ENCODE results near the gene CFAP74.

Gene CFAP74

DNA sequence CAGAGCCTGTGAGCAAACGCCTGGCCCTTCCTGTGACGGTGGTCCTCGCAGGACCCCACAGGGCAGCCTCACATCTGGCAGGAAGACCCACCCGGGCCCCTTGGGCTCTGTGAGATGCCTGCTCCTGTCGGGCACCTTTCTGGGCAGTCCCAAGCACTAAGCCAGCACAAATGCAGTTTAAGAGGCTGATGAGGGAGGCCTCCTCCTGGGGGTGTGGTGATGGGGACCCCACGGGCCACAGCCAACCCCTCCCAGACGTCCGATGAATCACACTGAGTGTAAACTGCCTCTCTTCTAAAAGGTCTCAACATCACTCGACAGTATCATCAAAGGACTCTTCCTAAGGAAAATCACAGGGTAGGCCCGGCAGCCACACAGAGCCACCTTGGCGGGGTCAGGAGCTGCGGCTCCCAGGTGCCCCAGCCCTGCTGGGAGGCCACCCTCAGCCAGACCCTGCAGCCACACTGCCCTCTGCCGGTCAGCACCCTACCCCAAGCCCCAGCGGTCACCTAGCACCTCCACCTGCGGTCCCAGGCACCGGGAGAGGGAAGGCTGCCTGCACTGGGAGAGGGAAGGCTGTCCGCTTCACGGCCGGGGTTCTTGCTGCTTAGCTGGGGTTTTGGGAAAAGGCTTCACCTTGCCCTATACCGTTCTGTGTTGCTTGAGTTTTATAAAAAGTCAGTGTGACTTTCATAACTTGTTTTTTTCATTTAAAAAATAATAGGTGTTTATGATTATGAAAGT, 42.8 kb upstream of the CFAP74 start:
- Histone ChIP-seq H3K4me1 (ENCODE audit: insufficient read depth, low read length) (peaks cover 6% of the 10 kb centered on the region), H3K27ac (ENCODE audit: low read depth, low read length) (no peak overlapping the region), H3K4me3 (ENCODE audit: low read depth in 1 of 2, low read length in 2 of 2) (no peak overlapping the region), H3K9me3 (ENCODE audit: low read length) (no peaks in the 10 kb centered on the region), H3K9ac (ENCODE audit: low read length) (no peak overlapping the region), H3K27me3 (ENCODE audit: control insufficient read depth in 1 of 2, insufficient read depth in 2 of 2, low read length in 2 of 2) (peaks cover 6 to 60% of the 10 kb centered on the region in 2 donors), H3K36me3 (ENCODE audit: insufficient read depth, low read length) (no peaks in the 10 kb centered on the region)

DNA sequence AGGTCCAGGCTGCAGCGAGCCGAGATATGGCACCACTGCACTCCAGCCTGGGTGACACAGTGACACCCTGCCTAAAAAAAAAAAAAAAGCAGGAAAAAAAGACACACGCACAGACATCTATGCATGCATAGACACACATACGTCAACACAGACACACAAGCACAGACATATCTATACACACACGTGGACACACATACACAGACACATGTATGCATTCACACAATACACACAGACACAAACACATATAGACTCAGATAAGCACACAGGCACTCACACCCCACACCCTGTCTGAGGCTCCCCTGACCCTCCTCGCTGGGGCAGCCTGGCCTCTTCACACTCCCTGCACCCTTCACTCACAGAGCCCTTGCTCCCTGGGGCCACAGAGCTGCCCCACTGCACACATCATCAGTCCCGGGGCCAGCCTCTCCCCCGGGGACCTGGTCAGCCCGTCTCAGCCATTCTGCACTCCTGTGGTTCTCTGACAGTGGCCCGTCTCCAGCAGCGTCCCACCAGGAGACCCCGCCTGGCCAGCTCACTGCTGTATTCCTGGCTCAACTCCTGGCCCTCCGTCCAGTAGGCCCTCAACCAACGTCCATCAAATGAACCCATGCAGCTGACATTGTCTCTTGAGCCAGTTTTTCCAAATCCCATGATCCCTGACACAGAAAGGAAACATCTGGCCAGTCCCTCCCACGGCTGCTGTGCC, 42.0 kb upstream of the CFAP74 start:
- Histone ChIP-seq H3K9me3 (ENCODE audit: low read length) (no peaks in the 10 kb centered on the region), H3K27me3 (ENCODE audit: control insufficient read depth in 1 of 2, insufficient read depth in 2 of 2, low read length in 2 of 2) (peaks cover 6 to 54% of the 10 kb centered on the region in 2 donors), H3K27ac (ENCODE audit: low read depth, low read length) (no peak overlapping the region), H3K4me3 (ENCODE audit: low read depth in 1 of 2, low read length in 2 of 2) (no peak overlapping the region), H3K4me1 (ENCODE audit: insufficient read depth, low read length) (peaks cover 6% of the 10 kb centered on the region), H3K36me3 (ENCODE audit: insufficient read depth, low read length) (no peaks in the 10 kb centered on the region), H3K9ac (ENCODE audit: low read length) (no peak overlapping the region)

DNA sequence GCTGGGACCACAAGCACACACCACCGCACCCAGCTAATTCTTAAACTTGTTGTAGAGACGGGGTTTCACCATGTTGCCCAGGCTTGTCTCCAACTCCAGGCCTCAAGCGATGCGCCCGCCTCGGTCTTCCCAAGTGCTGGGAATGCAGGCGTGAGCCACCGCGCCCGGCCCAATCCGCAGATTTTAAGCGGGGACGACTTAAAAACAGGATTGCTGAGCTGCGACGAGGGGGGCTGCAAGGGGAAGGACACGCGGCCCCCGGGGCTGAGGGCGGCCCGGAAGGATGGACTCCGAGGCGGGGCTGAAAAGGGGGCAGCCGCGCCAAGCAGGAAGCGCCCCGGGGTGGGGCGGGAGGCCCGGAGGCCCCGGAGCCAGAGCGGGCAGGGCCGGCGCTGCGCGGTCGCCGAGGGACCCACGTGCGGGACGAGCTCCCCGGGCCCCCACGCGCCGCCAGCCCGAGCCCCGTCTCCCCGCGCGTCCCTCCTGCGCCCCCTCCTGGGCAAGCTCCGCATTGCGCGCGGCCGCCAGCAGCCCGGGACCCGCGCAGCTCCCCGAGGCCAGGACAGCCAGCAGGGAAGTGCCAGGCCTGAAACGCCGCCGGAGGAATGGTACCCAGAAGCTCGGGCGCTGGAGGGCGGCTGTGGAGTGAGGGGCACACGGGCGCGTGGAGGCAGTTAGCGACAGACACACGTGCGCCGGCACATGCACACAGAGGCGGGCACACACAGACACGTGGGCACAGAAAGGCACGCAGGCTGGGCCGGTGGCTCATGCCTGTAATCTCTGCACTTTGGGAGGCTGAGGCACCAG, 41.1 kb upstream of the CFAP74 start:
- Histone ChIP-seq H3K27ac (ENCODE audit: low read depth, low read length) (no peak overlapping the region), H3K9ac (ENCODE audit: low read length) (no peak overlapping the region), H3K36me3 (ENCODE audit: insufficient read depth, low read length) (no peaks in the 10 kb centered on the region)

DNA sequence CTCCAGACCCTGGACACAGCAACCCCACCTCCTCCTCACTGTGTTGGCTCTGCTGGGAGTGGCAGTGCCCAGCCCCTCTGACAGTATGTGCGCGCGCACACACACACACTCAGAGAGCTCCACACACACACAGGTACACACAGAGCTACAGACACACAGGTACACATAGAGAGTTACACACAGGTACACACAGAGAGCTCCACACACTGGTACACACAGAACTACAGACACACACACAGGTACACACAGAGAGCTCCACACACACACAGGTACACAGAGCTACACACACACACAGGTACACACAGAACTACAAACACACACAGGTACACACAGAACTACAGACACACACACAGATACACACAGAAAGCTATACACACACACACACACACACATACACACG, 40.3 kb upstream of the CFAP74 start:
- Histone ChIP-seq H3K27me3 (ENCODE audit: control insufficient read depth in 1 of 2, insufficient read depth in 2 of 2, low read length in 2 of 2) (peaks cover 0 to 38% of the 10 kb centered on the region in 2 donors), H3K27ac (ENCODE audit: low read depth, low read length) (no peak overlapping the region), H3K4me1 (ENCODE audit: insufficient read depth, low read length) (peaks cover 6% of the 10 kb centered on the region), H3K9me3 (ENCODE audit: low read length) (no peaks in the 10 kb centered on the region), H3K9ac (ENCODE audit: low read length) (no peak overlapping the region), H3K36me3 (ENCODE audit: insufficient read depth, low read length) (no peaks in the 10 kb centered on the region), H3K4me3 (ENCODE audit: low read depth in 1 of 2, low read length in 2 of 2) (no peak overlapping the region)

More for the DNA sequence above, 41.1 kb upstream of the CFAP74 start:
- peaks cover 6% of the 10 kb centered on the region for H3K4me1 ChIP-seq (ENCODE audit: insufficient read depth, low read length)
- H3K27me3 ChIP-seq (ENCODE audit: control insufficient read depth in 1 of 2, insufficient read depth in 2 of 2, low read length in 2 of 2) = peaks cover 6 to 46% of the 10 kb centered on the region in 2 donors
- peak overlapping the region in 1 of 2 donors; percentile 50 for H3K4me3 ChIP-seq (ENCODE audit: low read depth in 1 of 2, low read length in 2 of 2)
- H3K9me3 ChIP-seq (ENCODE audit: low read length) = no peaks in the 10 kb centered on the region

DNA sequence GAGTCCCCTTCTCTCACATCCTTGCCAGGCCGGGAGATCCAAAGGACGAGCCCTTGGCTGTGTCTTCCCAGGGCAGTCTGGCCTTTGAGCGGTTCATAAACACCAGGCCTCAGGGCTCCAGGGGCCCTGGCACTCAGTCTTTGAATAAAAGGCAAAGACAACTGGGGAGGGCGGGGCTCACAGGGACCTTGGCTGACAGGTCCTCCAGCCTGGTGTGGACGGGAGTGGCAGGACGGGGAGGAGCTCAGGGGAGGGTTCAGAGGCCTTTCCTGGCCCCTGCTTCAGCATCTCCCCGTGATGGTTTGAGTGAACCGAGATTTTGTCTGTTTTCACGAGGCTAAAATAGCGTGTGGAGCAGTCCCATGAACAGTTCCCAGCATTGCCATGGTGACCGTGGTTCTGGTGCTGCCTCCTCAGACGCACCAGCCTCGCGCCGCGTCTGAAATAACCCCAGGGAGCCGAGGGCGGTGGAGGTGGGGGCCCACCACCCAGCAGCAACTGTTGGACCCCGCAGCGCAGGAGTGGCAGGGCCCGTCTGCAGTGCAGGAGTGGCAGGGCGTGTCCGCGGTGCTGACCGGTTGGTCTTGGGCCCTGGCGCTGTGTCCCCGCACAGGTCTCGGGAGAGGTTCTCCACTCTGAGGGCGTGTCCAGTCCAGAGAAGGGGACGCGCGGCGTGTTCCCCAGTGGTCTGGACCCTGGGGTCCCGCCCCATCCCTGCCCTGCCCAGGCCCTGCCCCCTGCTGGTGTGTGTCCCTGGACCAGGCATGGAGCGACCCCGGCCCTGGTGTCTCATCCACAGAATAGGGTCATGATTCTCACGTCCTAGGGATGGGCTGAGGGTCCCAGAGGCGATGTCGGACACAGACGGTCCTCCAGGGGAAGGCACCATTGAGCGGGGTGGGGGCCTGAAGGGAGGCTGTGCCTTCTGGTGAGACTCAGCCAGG, 39.5 kb upstream of the CFAP74 start:
- Histone ChIP-seq H3K36me3 (ENCODE audit: insufficient read depth, low read length) (no peaks in the 10 kb centered on the region), H3K4me1 (ENCODE audit: insufficient read depth, low read length) (peaks cover 6% of the 10 kb centered on the region), H3K4me3 (ENCODE audit: low read depth in 1 of 2, low read length in 2 of 2) (no peak overlapping the region), H3K9ac (ENCODE audit: low read length) (no peak overlapping the region), H3K27ac (ENCODE audit: low read depth, low read length) (no peak overlapping the region), H3K27me3 (ENCODE audit: control insufficient read depth in 1 of 2, insufficient read depth in 2 of 2, low read length in 2 of 2) (peaks cover 0 to 33% of the 10 kb centered on the region in 2 donors), H3K9me3 (ENCODE audit: low read length) (peaks cover 2% of the 10 kb centered on the region)

DNA sequence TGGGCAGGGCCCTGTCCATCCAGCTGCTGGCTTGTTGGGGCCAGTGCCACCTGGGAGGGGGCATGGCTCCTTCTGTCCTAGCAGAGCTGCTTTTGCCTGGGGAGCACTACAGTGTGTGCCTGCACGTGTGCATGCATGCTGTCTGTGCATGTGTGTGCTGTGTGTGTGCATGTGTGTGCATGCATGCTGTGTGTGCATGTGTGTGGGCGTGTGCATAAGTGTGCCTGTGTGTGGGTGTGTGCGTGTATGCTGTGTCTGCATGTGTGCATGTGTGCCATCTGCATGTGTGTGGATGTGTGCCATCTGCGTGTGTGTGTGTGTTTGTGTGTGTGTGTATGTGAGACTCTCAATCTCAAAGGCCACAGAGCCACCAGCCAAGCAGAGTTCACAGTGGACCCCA, 38.3 kb upstream of the CFAP74 start:
- peaks cover 6% of the 10 kb centered on the region for H3K4me1 ChIP-seq (ENCODE audit: insufficient read depth, low read length)
- no peak overlapping the region for H3K4me3 ChIP-seq (ENCODE audit: low read depth in 1 of 2, low read length in 2 of 2)
- H3K27me3 ChIP-seq (ENCODE audit: control insufficient read depth in 1 of 2, insufficient read depth in 2 of 2, low read length in 2 of 2) = peaks cover 0 to 22% of the 10 kb centered on the region in 2 donors
- H3K27ac ChIP-seq (ENCODE audit: low read depth, low read length) = no peak overlapping the region
- no peaks in the 10 kb centered on the region for H3K36me3 ChIP-seq (ENCODE audit: insufficient read depth, low read length)
- no peak overlapping the region for H3K9ac ChIP-seq (ENCODE audit: low read length)
- H3K9me3 ChIP-seq (ENCODE audit: low read length) = peaks cover 3% of the 10 kb centered on the region

DNA sequence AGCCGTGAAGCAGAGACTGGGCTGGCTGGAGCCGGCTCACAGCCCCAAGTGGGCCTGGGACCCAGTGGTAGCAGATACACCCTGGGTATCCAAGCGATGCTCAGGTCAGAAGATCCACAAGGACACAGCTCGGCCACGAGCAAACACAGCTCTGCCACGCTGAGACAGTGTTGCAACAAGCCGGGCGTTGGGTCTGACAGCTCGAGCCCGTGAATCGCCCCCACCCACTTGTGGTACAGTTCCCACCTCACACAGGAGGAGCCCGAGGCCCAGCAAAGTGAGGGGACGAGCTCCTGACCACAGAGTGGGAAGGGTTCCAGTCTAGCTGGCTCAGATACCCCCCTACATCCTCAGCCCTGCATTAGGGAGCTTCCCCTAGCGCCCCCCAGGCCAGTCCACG, 37.7 kb upstream of the CFAP74 start:
- Histone ChIP-seq H3K9me3 (ENCODE audit: low read length) (peaks cover 3% of the 10 kb centered on the region), H3K36me3 (ENCODE audit: insufficient read depth, low read length) (no peaks in the 10 kb centered on the region), H3K27ac (ENCODE audit: low read depth, low read length) (no peak overlapping the region), H3K4me1 (ENCODE audit: insufficient read depth, low read length) (peaks cover 6% of the 10 kb centered on the region), H3K4me3 (ENCODE audit: low read depth in 1 of 2, low read length in 2 of 2) (no peak overlapping the region), H3K27me3 (ENCODE audit: control insufficient read depth in 1 of 2, insufficient read depth in 2 of 2, low read length in 2 of 2) (peaks cover 0 to 16% of the 10 kb centered on the region in 2 donors), H3K9ac (ENCODE audit: low read length) (no peak overlapping the region)

DNA sequence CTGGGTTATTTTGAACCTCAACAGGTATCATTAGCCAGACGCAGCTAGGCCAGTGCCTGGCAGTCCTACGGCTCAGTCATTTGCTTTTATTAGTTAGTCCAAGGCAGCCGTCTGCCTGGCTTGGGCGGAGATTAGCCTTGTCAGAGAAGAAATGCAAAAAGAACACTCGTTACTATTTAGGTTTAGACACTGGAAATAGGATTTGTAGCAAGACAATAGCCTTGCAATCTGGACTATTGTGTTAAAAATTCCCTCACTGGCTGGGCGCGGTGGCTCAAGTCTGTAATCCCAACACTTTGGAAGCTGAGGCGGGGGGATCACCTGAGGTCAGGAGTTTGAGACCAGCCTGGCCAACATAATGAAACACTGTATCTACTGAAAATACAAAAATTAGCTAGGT, 35.7 kb upstream of the CFAP74 start:
- H3K4me3 ChIP-seq (ENCODE audit: low read depth in 1 of 2, low read length in 2 of 2) = no peak overlapping the region
- no peaks in the 10 kb centered on the region for H3K27me3 ChIP-seq (ENCODE audit: control insufficient read depth in 1 of 2, insufficient read depth in 2 of 2, low read length in 2 of 2)
- H3K9me3 ChIP-seq (ENCODE audit: low read length) = peaks cover 3% of the 10 kb centered on the region
- no peak overlapping the region for H3K27ac ChIP-seq (ENCODE audit: low read depth, low read length)
- no peaks in the 10 kb centered on the region for H3K36me3 ChIP-seq (ENCODE audit: insufficient read depth, low read length)
- H3K4me1 ChIP-seq (ENCODE audit: insufficient read depth, low read length) = no peaks in the 10 kb centered on the region
- H3K9ac ChIP-seq (ENCODE audit: low read length) = no peak overlapping the region

DNA sequence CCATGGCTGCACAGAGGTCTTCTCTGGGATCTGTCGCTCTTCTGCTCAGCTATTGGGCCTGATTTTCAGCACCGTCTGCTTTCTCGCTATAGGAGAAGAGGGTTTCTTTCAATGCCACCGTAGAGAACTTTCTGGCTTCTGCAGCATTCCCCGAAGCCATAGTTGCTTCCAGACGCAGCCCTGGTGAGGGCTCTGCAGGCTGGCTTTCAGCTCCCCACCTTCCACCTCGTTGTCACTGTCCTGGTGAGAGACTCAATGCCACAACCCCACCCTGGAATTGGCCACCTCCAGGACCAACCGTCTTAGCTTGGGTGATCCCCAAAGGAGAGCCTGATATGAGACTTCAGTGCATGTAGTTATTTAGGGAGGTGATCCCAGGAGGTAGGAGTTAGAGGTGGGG, 34.6 kb upstream of the CFAP74 start:
- Histone ChIP-seq H3K36me3 (ENCODE audit: insufficient read depth, low read length) (no peaks in the 10 kb centered on the region), H3K4me3 (ENCODE audit: low read depth in 1 of 2, low read length in 2 of 2) (no peak overlapping the region), H3K27ac (ENCODE audit: low read depth, low read length) (no peak overlapping the region), H3K27me3 (ENCODE audit: control insufficient read depth in 1 of 2, insufficient read depth in 2 of 2, low read length in 2 of 2) (no peaks in the 10 kb centered on the region), H3K9ac (ENCODE audit: low read length) (no peak overlapping the region), H3K9me3 (ENCODE audit: low read length) (peaks cover 3% of the 10 kb centered on the region), H3K4me1 (ENCODE audit: insufficient read depth, low read length) (no peaks in the 10 kb centered on the region)

DNA sequence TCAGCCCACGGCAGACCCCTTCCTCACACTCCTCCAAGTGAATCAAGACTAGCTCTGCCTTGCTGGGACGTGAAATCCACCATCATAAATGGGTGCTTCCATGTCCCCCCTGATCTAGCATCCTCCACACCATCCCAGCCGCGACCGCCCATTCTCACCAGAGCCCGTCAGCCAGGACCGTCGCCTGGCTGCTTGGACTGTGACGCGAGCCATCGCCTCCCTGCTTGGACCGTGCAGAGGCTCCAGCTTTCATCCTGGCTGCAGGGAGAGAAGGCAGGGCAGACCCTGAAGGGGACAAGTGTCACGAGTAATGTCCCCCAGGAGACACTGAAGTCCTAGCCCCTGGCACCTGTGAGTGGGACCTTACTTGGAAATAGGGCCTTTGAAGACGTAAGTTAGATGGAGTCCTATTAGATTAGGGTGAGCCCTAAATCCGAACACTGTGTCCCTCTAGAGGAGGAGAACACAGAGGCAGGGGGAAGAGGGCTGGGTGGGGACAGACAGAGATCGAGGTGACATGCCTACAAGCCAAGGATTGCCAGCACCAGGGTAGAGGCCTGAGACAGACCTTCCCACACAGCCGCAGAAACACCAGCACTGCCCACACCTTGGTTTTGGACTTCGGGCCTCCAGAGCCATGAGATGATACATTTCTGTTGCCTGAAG, 33.9 kb upstream of the CFAP74 start:
- H3K36me3 ChIP-seq (ENCODE audit: insufficient read depth, low read length) = no peaks in the 10 kb centered on the region
- no peak overlapping the region for H3K9ac ChIP-seq (ENCODE audit: low read length)
- H3K9me3 ChIP-seq (ENCODE audit: low read length) = peaks cover 3% of the 10 kb centered on the region
- H3K27ac ChIP-seq (ENCODE audit: low read depth, low read length) = no peak overlapping the region
- no peak overlapping the region for H3K4me3 ChIP-seq (ENCODE audit: low read depth in 1 of 2, low read length in 2 of 2)
- H3K27me3 ChIP-seq (ENCODE audit: control insufficient read depth in 1 of 2, insufficient read depth in 2 of 2, low read length in 2 of 2) = no peaks in the 10 kb centered on the region
- no peaks in the 10 kb centered on the region for H3K4me1 ChIP-seq (ENCODE audit: insufficient read depth, low read length)
